Gastroesophageal sphincter (tissue), 4 donors: Measurements from ENCODE around the gene CERKL. TPM values are rescaled to one million over a fixed set of nuclear protein-coding genes. Genes with fewer than 3 reads are reported as not detected.

Experiments used
- ATAC-seq: fragments of 150-250 bp; one replicate; pipeline ENCODE4 v1.9.1; 2016; ENCODE audit warnings: mild to moderate bottlenecking, moderate library complexity
- H3K27ac ChIP-seq, 4 donors: fragments of 200-600 bp; sonication (generic) in 3 of 4; 1 replicate in 3 of 4; 2 replicates in 1 of 4; pipeline ENCODE4 v1.5.1; 2016 to 2019
- H3K27me3 ChIP-seq: fragments of 200-600 bp; sonication (generic); one replicate; pipeline ENCODE4 v1.5.1; 2019
- H3K36me3 ChIP-seq, 2 donors: fragments of 200-600 bp; sonication (generic); one replicate each; pipeline ENCODE4 v1.5.1; 2019; ENCODE audit warnings: control low read depth in 1 of 2
- H3K4me1 ChIP-seq, 3 donors: fragments of 200-600 bp; sonication (generic); 1 replicate in 2 of 3; 2 replicates in 1 of 3; pipeline ENCODE4 v1.5.1; 2016 to 2019; ENCODE audit warnings: control low read depth in 2 of 3
- H3K4me3 ChIP-seq, 2 donors: fragments of 200-600 bp; sonication (generic); one replicate each; pipeline ENCODE4 v1.5.1; 2019; ENCODE audit warnings: mild to moderate bottlenecking in 1 of 2, moderate library complexity in 1 of 2
- H3K9me3 ChIP-seq, 3 donors: fragments of 200-600 bp; sonication (generic); one replicate each; pipeline ENCODE4 v1.5.1; 2017 to 2019; ENCODE audit warnings: control low read depth in 2 of 3
- CTCF ChIP-seq, 4 experiments: fragments of 200-600 bp in 2 of 4; fragments of 450-650 bp in 2 of 4; sonication (generic) in 1 of 4; IDR thresholded peaks; one replicate each; pipeline ENCODE4 v1.5.1; 2017 to 2019; ENCODE audit warnings: antibody characterized with exemption in 4 of 4, mild to moderate bottlenecking in 2 of 4, moderate library complexity in 2 of 4
- EP300 ChIP-seq: sonication (generic); formaldehyde crosslinking; IDR thresholded peaks from one replicate; pipeline ENCODE4 v1.6.1; 2017; ENCODE audit warnings: antibody characterized with exemption, mild to moderate bottlenecking
- POLR2A ChIP-seq, 2 donors: fragments of 450-650 bp; IDR thresholded peaks; one replicate each; pipeline ENCODE4 v1.6.1; 2017; ENCODE audit warnings: antibody characterized with exemption in 2 of 2, mild to moderate bottlenecking in 2 of 2, moderate library complexity in 1 of 2
- POLR2AphosphoS5 ChIP-seq: sonication (generic); formaldehyde crosslinking; IDR thresholded peaks from one replicate; pipeline ENCODE4 v1.6.1; 2017; ENCODE audit warnings: antibody characterized with exemption
- WGBS, 2 donors: methylation state at CpG; one replicate each; pipeline ENCODE4 v1.1.5; 2018; ENCODE audit warnings: low coverage in 1 of 2; 5-methylcytosine and 5-hydroxymethylcytosine counted together
- total RNA-seq, 4 donors: library from RNA; depleted of rRNA; stranded (reverse); fragments of >200 nt; gene quantifications; one replicate each; pipeline ENCODE4 v1.1.0, GENCODE V29; 2016

Gene CERKL
- total RNA-seq, 4 donors from 2014 or later, result 0.78 TPM; not detected in 3

- Histone ChIP-seq H3K27ac (no peak overlapping the region), H3K4me3 (no peak overlapping the region), H3K36me3 (no peaks in the 10 kb centered on the region), H3K9me3 (no peaks in the 10 kb centered on the region), H3K4me1 (no peaks in the 10 kb centered on the region), H3K27me3 (no peaks in the 10 kb centered on the region)
- TF ChIP-seq EP300 (no peak), POLR2AphosphoS5 (no peak), POLR2A (IDR thresholded peaks at IDR 0.05) (no peak), CTCF (IDR thresholded peaks at IDR 0.05) (no peak)
- 58 to 66% methylated on average over 3 of the region's 3 CpGs for WGBS, 2 donors
- no peak for ATAC-seq
These were observed 29.4 kb downstream of the CERKL start for GRCh38 chr2:181627545-181627944.

- no peak overlapping the region for H3K4me3 ChIP-seq
- no peaks in the 10 kb centered on the region for H3K36me3 ChIP-seq
- no peaks in the 10 kb centered on the region for H3K27me3 ChIP-seq
- H3K9me3 ChIP-seq, result no peaks in the 10 kb centered on the region
- H3K4me1 ChIP-seq, result no peaks in the 10 kb centered on the region
- no peak for TF ChIP-seq POLR2AphosphoS5
- no peak for TF ChIP-seq POLR2A (IDR thresholded peaks at IDR 0.05)
- no peak for TF ChIP-seq CTCF (IDR thresholded peaks at IDR 0.05)
- TF ChIP-seq EP300, result no peak
- no peak for ATAC-seq
- H3K27ac ChIP-seq, result no peak overlapping the region
These were observed 30.2 kb downstream of the CERKL start for GRCh38 chr2:181626671-181627070.

- Histone ChIP-seq H3K9me3 (no peaks in the 10 kb centered on the region), H3K4me3 (no peak overlapping the region), H3K27me3 (no peaks in the 10 kb centered on the region), H3K36me3 (no peaks in the 10 kb centered on the region), H3K27ac (no peak overlapping the region), H3K4me1 (no peaks in the 10 kb centered on the region)
- TF ChIP-seq EP300, result no peak
- no peak for TF ChIP-seq CTCF (IDR thresholded peaks at IDR 0.05)
- no peak for TF ChIP-seq POLR2AphosphoS5
- TF ChIP-seq POLR2A (IDR thresholded peaks at IDR 0.05), result no peak
- ATAC-seq, result no peak
These were observed 33.7 kb downstream of the CERKL start for GRCh38 chr2:181623159-181623558.

GRCh38 chr2:181621779-181622490 is 35.0 kb downstream of the CERKL start:
- WGBS, 2 donors, result 85 to 88% methylated on average over 3 of the region's 3 CpGs
- Histone ChIP-seq H3K27ac (no peak overlapping the region), H3K9me3 (no peaks in the 10 kb centered on the region), H3K4me1 (no peaks in the 10 kb centered on the region), H3K36me3 (no peaks in the 10 kb centered on the region), H3K4me3 (no peak overlapping the region), H3K27me3 (no peaks in the 10 kb centered on the region)
- no peak for ATAC-seq
- TF ChIP-seq POLR2A (IDR thresholded peaks at IDR 0.05), result no peak
- TF ChIP-seq EP300, result no peak
- TF ChIP-seq CTCF (IDR thresholded peaks at IDR 0.05), result no peak
- TF ChIP-seq POLR2AphosphoS5, result no peak

GRCh38 chr2:181619516-181619915 is 37.4 kb downstream of the CERKL start:
- WGBS, 2 donors, result 75 to 92% methylated on average over 2 of the region's 2 CpGs
- H3K27ac ChIP-seq, result no peak overlapping the region
- no peaks in the 10 kb centered on the region for H3K36me3 ChIP-seq
- no peak overlapping the region for H3K4me3 ChIP-seq
- ATAC-seq, result no peak
- TF ChIP-seq EP300 (no peak), POLR2AphosphoS5 (no peak), CTCF (IDR thresholded peaks at IDR 0.05) (no peak), POLR2A (IDR thresholded peaks at IDR 0.05) (no peak)
- no peaks in the 10 kb centered on the region for H3K27me3 ChIP-seq
- no peaks in the 10 kb centered on the region for H3K9me3 ChIP-seq
- H3K4me1 ChIP-seq, result no peaks in the 10 kb centered on the region
